Measurements from ENCODE around the gene RGS10.

RGS10 gene

GRCh38 chr10:119461380-119461779, 81.1 kb downstream of the RGS10 start:
- H3K23ac ChIP-seq (ENCODE audit: low read depth, low read length, poor library complexity), result no peak overlapping the region
- H3K36me3 ChIP-seq (replicated peaks in 1 of 2; ENCODE audit: control insufficient read depth in 2 of 2, insufficient read depth in 2 of 2, low read length in 2 of 2), result no peaks in the 10 kb centered on the region
- H3K9ac ChIP-seq (ENCODE audit: low read depth, low read length, poor library complexity), result no peak overlapping the region
- no CpG with 5 or more reads among the region's 3 CpGs for WGBS, 2 donors (ENCODE audit: extremely low coverage in 2 of 2, insufficient read length in 2 of 2, insufficient replicate concordance in 1 of 2)
- no peak overlapping the region for H3K4ac ChIP-seq (ENCODE audit: low read length)
- no peaks in the 10 kb centered on the region for H3K27me3 ChIP-seq (ENCODE audit: control insufficient read depth in 3 of 3, insufficient read depth in 3 of 3, low read depth in 1 of 3, low read length in 3 of 3)
- H3K4me1 ChIP-seq (ENCODE audit: control insufficient read depth in 2 of 2, insufficient read depth in 1 of 2, low read depth in 1 of 2, low read length in 2 of 2), result peaks cover 0 to 6% of the 10 kb centered on the region in 2 donors
- H3K79me1 ChIP-seq (ENCODE audit: low read depth, low read length), result no peaks in the 10 kb centered on the region
- H3K14ac ChIP-seq (ENCODE audit: low read length), result no peak overlapping the region
- H3K4me2 ChIP-seq (ENCODE audit: insufficient read depth, low read length, poor library complexity, severe bottlenecking), result no peak overlapping the region
- H3K9me3 ChIP-seq (replicated peaks in 1 of 2; ENCODE audit: control insufficient read depth in 2 of 2, insufficient read depth in 1 of 2, low read depth in 1 of 2, low read length in 2 of 2), result peaks cover 3% of the 10 kb centered on the region in 2 donors
- no peak overlapping the region for H3K4me3 ChIP-seq (ENCODE audit: low read length in 2 of 2)
- H4K8ac ChIP-seq (ENCODE audit: low read depth, low read length), result no peak overlapping the region
- no peak overlapping the region for H2BK120ac ChIP-seq (ENCODE audit: low read depth, low read length)
- H3K18ac ChIP-seq (ENCODE audit: low read length), result no peak overlapping the region
- H2BK15ac ChIP-seq (ENCODE audit: low read length), result no peak overlapping the region
- no peak overlapping the region for H2BK5ac ChIP-seq (ENCODE audit: low read length)
- no peak overlapping the region for H4K91ac ChIP-seq (ENCODE audit: low read depth, low read length, poor library complexity)
- DNase-seq (ENCODE audit: low spot score), result no peak
- no peak overlapping the region for H2BK12ac ChIP-seq (ENCODE audit: low read length)
- no peak overlapping the region for H3K27ac ChIP-seq (replicated peaks; ENCODE audit: low read length)
- no peak overlapping the region for H2AK5ac ChIP-seq (ENCODE audit: low read depth, low read length)
- no peak overlapping the region for H2AFZ ChIP-seq (ENCODE audit: low read length)

- peaks cover 3% of the 10 kb centered on the region in 2 donors for H3K9me3 ChIP-seq (replicated peaks in 1 of 2; ENCODE audit: control insufficient read depth in 2 of 2, insufficient read depth in 1 of 2, low read depth in 1 of 2, low read length in 2 of 2)
- no peak overlapping the region for H3K23ac ChIP-seq (ENCODE audit: low read depth, low read length, poor library complexity)
- H2AK5ac ChIP-seq (ENCODE audit: low read depth, low read length), result no peak overlapping the region
- no peaks in the 10 kb centered on the region for H3K27me3 ChIP-seq (ENCODE audit: control insufficient read depth in 3 of 3, insufficient read depth in 3 of 3, low read depth in 1 of 3, low read length in 3 of 3)
- H3K4me2 ChIP-seq (ENCODE audit: insufficient read depth, low read length, poor library complexity, severe bottlenecking), result no peak overlapping the region
- H3K18ac ChIP-seq (ENCODE audit: low read length), result no peak overlapping the region
- H3K36me3 ChIP-seq (replicated peaks in 1 of 2; ENCODE audit: control insufficient read depth in 2 of 2, insufficient read depth in 2 of 2, low read length in 2 of 2), result no peaks in the 10 kb centered on the region
- H2BK12ac ChIP-seq (ENCODE audit: low read length), result no peak overlapping the region
- WGBS, 2 donors (ENCODE audit: extremely low coverage in 2 of 2, insufficient read length in 2 of 2, insufficient replicate concordance in 1 of 2), result no CpG with 5 or more reads among the region's 11 CpGs
- peaks cover 0 to 6% of the 10 kb centered on the region in 2 donors for H3K4me1 ChIP-seq (ENCODE audit: control insufficient read depth in 2 of 2, insufficient read depth in 1 of 2, low read depth in 1 of 2, low read length in 2 of 2)
- H4K8ac ChIP-seq (ENCODE audit: low read depth, low read length), result no peak overlapping the region
- H2BK15ac ChIP-seq (ENCODE audit: low read length), result peak overlapping the region; percentile 22
- H3K9ac ChIP-seq (ENCODE audit: low read depth, low read length, poor library complexity), result no peak overlapping the region
- H2AFZ ChIP-seq (ENCODE audit: low read length), result no peak overlapping the region
- no peak overlapping the region for H3K4ac ChIP-seq (ENCODE audit: low read length)
- no peak overlapping the region for H2BK120ac ChIP-seq (ENCODE audit: low read depth, low read length)
- no peak overlapping the region for H3K4me3 ChIP-seq (ENCODE audit: low read length in 2 of 2)
- no peak overlapping the region for H3K27ac ChIP-seq (replicated peaks; ENCODE audit: low read length)
- H4K91ac ChIP-seq (ENCODE audit: low read depth, low read length, poor library complexity), result no peak overlapping the region
- H3K14ac ChIP-seq (ENCODE audit: low read length), result no peak overlapping the region
- H3K79me1 ChIP-seq (ENCODE audit: low read depth, low read length), result no peaks in the 10 kb centered on the region
- DNase-seq (ENCODE audit: low spot score), result no peak
- peak overlapping the region; percentile 30 for H2BK5ac ChIP-seq (ENCODE audit: low read length)
Observed at GRCh38 chr10:119460369-119461195, 81.9 kb downstream of the RGS10 start.

GRCh38 chr10:119459681-119460340, 82.7 kb downstream of the RGS10 start:
- Histone ChIP-seq H2BK5ac (ENCODE audit: low read length) (no peak overlapping the region), H2AK5ac (ENCODE audit: low read depth, low read length) (no peak overlapping the region), H3K4me2 (ENCODE audit: insufficient read depth, low read length, poor library complexity, severe bottlenecking) (no peak overlapping the region), H3K9me3 (replicated peaks in 1 of 2; ENCODE audit: control insufficient read depth in 2 of 2, insufficient read depth in 1 of 2, low read depth in 1 of 2, low read length in 2 of 2) (peaks cover 3% of the 10 kb centered on the region in 2 donors), H3K18ac (ENCODE audit: low read length) (no peak overlapping the region), H3K4ac (ENCODE audit: low read length) (no peak overlapping the region), H2BK120ac (ENCODE audit: low read depth, low read length) (no peak overlapping the region), H3K27ac (replicated peaks; ENCODE audit: low read length) (no peak overlapping the region), H2BK12ac (ENCODE audit: low read length) (no peak overlapping the region), H3K23ac (ENCODE audit: low read depth, low read length, poor library complexity) (no peak overlapping the region), H3K4me3 (ENCODE audit: low read length in 2 of 2) (no peak overlapping the region), H2AFZ (ENCODE audit: low read length) (no peak overlapping the region), H3K9ac (ENCODE audit: low read depth, low read length, poor library complexity) (no peak overlapping the region), H3K36me3 (replicated peaks in 1 of 2; ENCODE audit: control insufficient read depth in 2 of 2, insufficient read depth in 2 of 2, low read length in 2 of 2) (no peaks in the 10 kb centered on the region), H3K79me1 (ENCODE audit: low read depth, low read length) (no peaks in the 10 kb centered on the region), H3K4me1 (ENCODE audit: control insufficient read depth in 2 of 2, insufficient read depth in 1 of 2, low read depth in 1 of 2, low read length in 2 of 2) (peaks cover 0 to 6% of the 10 kb centered on the region in 2 donors), H2BK15ac (ENCODE audit: low read length) (no peak overlapping the region), H3K27me3 (ENCODE audit: control insufficient read depth in 3 of 3, insufficient read depth in 3 of 3, low read depth in 1 of 3, low read length in 3 of 3) (no peaks in the 10 kb centered on the region), H4K91ac (ENCODE audit: low read depth, low read length, poor library complexity) (no peak overlapping the region), H4K8ac (ENCODE audit: low read depth, low read length) (no peak overlapping the region), H3K14ac (ENCODE audit: low read length) (no peak overlapping the region)
- no peak for DNase-seq (ENCODE audit: low spot score)
- WGBS, 2 donors (ENCODE audit: extremely low coverage in 2 of 2, insufficient read length in 2 of 2, insufficient replicate concordance in 1 of 2), result no CpG with 5 or more reads among the region's 17 CpGs

Measured in neuronal stem cell (in vitro differentiated cells).